H1 (cell line): ENCODE measurements around the gene ANAPC1.
"Not testable (repeated sequence)": the region's sequence is repeated elsewhere in the genome, so short reads cannot be mapped to it uniquely, and the experiment has no call there.

ENCODE experiments used
- CREB1 ChIP-seq: IDR thresholded peaks from 2 replicates; pipeline ENCODE4 v1.6.1; 2012; ENCODE audit warnings: inconsistent platforms
- EP300 ChIP-seq, 2 experiments: IDR thresholded peaks; 1 replicate in 1 of 2; 2 replicates in 1 of 2; pipeline ENCODE4 v1.6.1; 2011 to 2012; ENCODE audit warnings: low read depth in 2 of 2, low read length in 2 of 2, mild to moderate bottlenecking in 2 of 2, borderline replicate concordance in 1 of 2, inconsistent platforms in 1 of 2, moderate library complexity in 1 of 2
- HDAC2 ChIP-seq, 2 experiments: fragments of 300-600 bp in 1 of 2; sonication (generic) in 1 of 2; IDR thresholded peaks; 2 replicates each; pipeline ENCODE4 v1.6.1; 2011 to 2012; ENCODE audit warnings: low read depth in 2 of 2, low read length in 2 of 2, mild to moderate bottlenecking in 2 of 2, moderate library complexity in 2 of 2, borderline replicate concordance in 1 of 2, inconsistent platforms in 1 of 2
- JUND ChIP-seq: IDR thresholded peaks from 2 replicates; pipeline ENCODE4 v1.6.1; 2011; ENCODE audit warnings: mild to moderate bottlenecking, improper control_type of control experiment, low read length
- POLR2A ChIP-seq, 2 experiments: IDR thresholded peaks; 1 replicate in 1 of 2; 2 replicates in 1 of 2; pipeline ENCODE4 v1.6.1; 2011; ENCODE audit warnings: low read depth in 2 of 2, low read length in 2 of 2, mild to moderate bottlenecking in 2 of 2; ENCODE audit errors: control extremely low read depth in 1 of 2
- POLR2AphosphoS5 ChIP-seq: IDR thresholded peaks from 2 replicates; pipeline ENCODE4 v1.6.1; 2011; ENCODE audit warnings: low read depth, low read length
- RAD21 ChIP-seq, 2 experiments: IDR thresholded peaks in 1 of 2; conservative IDR thresholded peaks in 1 of 2; 2 replicates each; pipeline ENCODE4 v1.6.1; 2011; ENCODE audit warnings: low read depth in 2 of 2, low read length in 2 of 2, improper control_type of control experiment in 1 of 2, inconsistent platforms in 1 of 2, mild to moderate bottlenecking in 1 of 2, moderate library complexity in 1 of 2
- RFX5 ChIP-seq: IDR thresholded peaks from 2 replicates; pipeline ENCODE4 v1.6.1; 2011; ENCODE audit warnings: low read depth, low read length, improper control_type of control experiment, borderline replicate concordance
- TAF1 ChIP-seq: IDR thresholded peaks from 2 replicates; pipeline ENCODE4 v1.6.1; 2011; ENCODE audit warnings: mild to moderate bottlenecking, low read depth, low read length
- TEAD4 ChIP-seq: IDR thresholded peaks from 2 replicates; pipeline ENCODE4 v1.6.1; 2012; ENCODE audit warnings: low read depth, low read length, inconsistent platforms, mixed read lengths
- TF ChIP-seq, protein P1 (sequence below), 3 experiments: IDR thresholded peaks; 1 replicate in 2 of 3; 2 replicates in 1 of 3; pipeline versions ENCODE4 v1.5.1 to v1.6.1; 2011; ENCODE audit warnings: low read length in 3 of 3, mild to moderate bottlenecking in 3 of 3, inconsistent platforms in 2 of 3, low read depth in 1 of 3, moderate library complexity in 1 of 3; ENCODE audit not compliant: insufficient read depth in 1 of 3; ENCODE audit errors: control extremely low read depth in 1 of 3
- TF ChIP-seq, protein P2 (sequence below): IDR thresholded peaks from 2 replicates; pipeline ENCODE4 v1.6.1; 2012; ENCODE audit warnings: inconsistent platforms
- TF ChIP-seq, protein P3 (sequence below): IDR thresholded peaks from 2 replicates; pipeline ENCODE4 v1.6.1; 2011; ENCODE audit warnings: low read length, improper control_type of control experiment
- TF ChIP-seq, protein P4 (sequence below): IDR thresholded peaks from 2 replicates; pipeline ENCODE4 v1.6.1; 2011; ENCODE audit warnings: low read depth, mild to moderate bottlenecking, low read length; ENCODE audit not compliant: insufficient read depth

DNA sequence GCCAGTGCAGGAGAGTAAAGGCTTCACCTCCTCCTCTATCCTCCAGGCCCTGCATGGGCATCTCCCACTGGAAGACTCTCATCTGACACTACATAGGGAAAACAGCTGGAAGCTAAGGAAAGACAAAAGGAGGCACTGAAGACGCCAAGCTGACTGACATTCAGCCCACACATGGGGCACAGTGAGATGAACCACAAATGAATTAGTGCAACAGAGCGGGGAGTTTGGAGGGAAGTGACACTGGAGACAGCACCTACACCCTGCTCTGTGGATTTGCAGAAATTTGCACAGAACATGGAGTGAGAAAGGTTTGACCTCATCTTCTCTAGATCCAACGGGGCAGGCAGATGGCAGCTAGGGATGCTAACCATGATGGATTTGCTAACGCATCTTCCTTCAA is 119.8 kb downstream of the ANAPC1 start:
- TF ChIP-seq, protein P1, sequence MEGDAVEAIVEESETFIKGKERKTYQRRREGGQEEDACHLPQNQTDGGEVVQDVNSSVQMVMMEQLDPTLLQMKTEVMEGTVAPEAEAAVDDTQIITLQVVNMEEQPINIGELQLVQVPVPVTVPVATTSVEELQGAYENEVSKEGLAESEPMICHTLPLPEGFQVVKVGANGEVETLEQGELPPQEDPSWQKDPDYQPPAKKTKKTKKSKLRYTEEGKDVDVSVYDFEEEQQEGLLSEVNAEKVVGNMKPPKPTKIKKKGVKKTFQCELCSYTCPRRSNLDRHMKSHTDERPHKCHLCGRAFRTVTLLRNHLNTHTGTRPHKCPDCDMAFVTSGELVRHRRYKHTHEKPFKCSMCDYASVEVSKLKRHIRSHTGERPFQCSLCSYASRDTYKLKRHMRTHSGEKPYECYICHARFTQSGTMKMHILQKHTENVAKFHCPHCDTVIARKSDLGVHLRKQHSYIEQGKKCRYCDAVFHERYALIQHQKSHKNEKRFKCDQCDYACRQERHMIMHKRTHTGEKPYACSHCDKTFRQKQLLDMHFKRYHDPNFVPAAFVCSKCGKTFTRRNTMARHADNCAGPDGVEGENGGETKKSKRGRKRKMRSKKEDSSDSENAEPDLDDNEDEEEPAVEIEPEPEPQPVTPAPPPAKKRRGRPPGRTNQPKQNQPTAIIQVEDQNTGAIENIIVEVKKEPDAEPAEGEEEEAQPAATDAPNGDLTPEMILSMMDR (IDR thresholded peaks at IDR 0.05; ENCODE audit: control extremely low read depth in 1 of 3, insufficient read depth in 1 of 3, low read depth in 1 of 3, low read length in 3 of 3): not testable (repeated sequence)
- not testable (repeated sequence) for TF ChIP-seq RFX5; TEAD4; EP300 (IDR thresholded peaks at IDR 0.05; ENCODE audit: borderline replicate concordance in 1 of 2, low read depth in 2 of 2, low read length in 2 of 2); CREB1; POLR2A (IDR thresholded peaks at IDR 0.05; ENCODE audit: control extremely low read depth in 1 of 2, low read depth in 2 of 2, low read length in 2 of 2); POLR2AphosphoS5; JUND; HDAC2 (IDR thresholded peaks at IDR 0.05; ENCODE audit: borderline replicate concordance in 1 of 2, low read depth in 2 of 2, low read length in 2 of 2); TAF1; RAD21 (IDR thresholded peaks at IDR 0.05 in 1 of 2, conservative IDR thresholded peaks at IDR 0.05 in 1 of 2; ENCODE audit: low read depth in 2 of 2, low read length in 2 of 2)
- TF ChIP-seq, protein P2, sequence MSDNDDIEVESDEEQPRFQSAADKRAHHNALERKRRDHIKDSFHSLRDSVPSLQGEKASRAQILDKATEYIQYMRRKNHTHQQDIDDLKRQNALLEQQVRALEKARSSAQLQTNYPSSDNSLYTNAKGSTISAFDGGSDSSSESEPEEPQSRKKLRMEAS: not testable (repeated sequence)
- TF ChIP-seq, protein P3, sequence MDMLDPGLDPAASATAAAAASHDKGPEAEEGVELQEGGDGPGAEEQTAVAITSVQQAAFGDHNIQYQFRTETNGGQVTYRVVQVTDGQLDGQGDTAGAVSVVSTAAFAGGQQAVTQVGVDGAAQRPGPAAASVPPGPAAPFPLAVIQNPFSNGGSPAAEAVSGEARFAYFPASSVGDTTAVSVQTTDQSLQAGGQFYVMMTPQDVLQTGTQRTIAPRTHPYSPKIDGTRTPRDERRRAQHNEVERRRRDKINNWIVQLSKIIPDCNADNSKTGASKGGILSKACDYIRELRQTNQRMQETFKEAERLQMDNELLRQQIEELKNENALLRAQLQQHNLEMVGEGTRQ: not testable (repeated sequence)
- TF ChIP-seq, protein P4, sequence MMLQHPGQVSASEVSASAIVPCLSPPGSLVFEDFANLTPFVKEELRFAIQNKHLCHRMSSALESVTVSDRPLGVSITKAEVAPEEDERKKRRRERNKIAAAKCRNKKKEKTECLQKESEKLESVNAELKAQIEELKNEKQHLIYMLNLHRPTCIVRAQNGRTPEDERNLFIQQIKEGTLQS: not testable (repeated sequence)
